ENCODE results near the gene IRS1.

The IRS1 gene

GRCh38 chr2:226715347-226715990 lies 84.2 kb downstream of the IRS1 start:
- DNase-seq: no peak

GRCh38 chr2:226712941-226713340 lies 86.7 kb downstream of the IRS1 start:
- no peak for DNase-seq

- DNase-seq: no peak
Observed at GRCh38 chr2:226711606-226712296, 87.9 kb downstream of the IRS1 start.

DNA sequence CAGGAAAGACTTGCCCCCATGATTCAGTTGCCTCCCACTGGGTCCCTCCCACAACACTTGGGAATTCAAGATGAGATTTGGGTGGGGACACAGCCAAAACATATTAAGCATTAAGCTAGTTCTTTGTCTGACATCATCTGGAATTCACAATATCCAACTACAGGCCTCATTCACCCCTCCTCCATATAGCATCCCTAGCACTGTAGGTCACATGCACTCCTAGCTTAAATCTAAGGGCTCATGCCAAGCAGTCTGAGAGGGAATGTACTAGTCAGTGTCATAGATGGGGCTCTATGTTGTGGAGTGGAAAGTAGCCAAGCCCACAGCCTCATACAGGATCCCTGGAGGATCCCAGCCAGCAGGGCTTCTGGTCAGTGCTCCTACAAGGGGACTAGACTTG lies 92.1 kb downstream of the IRS1 start:
- no peak for DNase-seq

DNA sequence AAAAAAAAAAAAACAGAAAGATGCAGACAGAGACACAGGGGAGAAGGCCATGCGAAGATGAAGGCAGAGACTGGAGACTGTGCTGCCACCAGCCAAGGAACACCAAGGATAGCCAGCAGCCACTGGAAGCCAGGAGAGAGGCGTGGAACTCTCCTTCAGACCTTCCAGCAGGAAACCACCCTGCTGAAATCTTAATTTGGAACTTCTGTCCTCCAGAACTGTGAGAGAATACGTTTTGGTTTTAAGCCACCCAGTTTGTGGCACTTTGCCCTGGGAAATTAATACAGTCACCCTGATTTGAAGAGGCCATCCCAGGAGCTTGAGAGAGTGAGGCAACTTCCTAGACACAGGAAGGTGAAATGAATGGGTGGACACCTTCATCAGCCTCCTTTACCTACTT lies 93.7 kb downstream of the IRS1 start:
- DNase-seq: no peak

- no peak for DNase-seq
Observed at GRCh38 chr2:226705133-226705886, 94.3 kb downstream of the IRS1 start.

DNA sequence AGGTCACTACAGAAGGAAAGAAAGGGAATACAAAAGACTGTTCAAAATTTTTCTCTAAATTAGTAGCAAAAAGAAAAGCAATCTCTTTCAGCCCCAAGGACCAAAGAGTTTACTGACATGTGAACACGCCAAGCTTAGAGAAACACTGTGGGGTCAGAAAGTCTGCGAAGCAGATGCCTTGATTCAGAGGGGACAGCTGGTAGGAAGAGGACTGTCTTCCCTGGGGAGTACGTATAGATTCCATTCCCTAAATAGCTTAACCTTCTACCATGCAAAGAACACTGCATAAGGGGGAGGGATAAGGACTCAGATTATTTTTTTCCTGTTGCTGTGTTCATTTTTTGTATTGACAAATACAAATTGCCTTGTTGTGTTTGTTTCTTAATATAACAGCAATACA lies 96.1 kb downstream of the IRS1 start:
- no peak for DNase-seq

GRCh38 chr2:226702376-226702775 lies 97.2 kb downstream of the IRS1 start:
- no peak for DNase-seq

GRCh38 chr2:226701052-226701451 lies 98.6 kb downstream of the IRS1 start:
- no peak for DNase-seq

- no peak for DNase-seq
Observed at GRCh38 chr2:226699321-226699720, 100.3 kb downstream of the IRS1 start.

- DNase-seq: no peak
Observed at GRCh38 chr2:226698671-226699070, 100.9 kb downstream of the IRS1 start.

DNA sequence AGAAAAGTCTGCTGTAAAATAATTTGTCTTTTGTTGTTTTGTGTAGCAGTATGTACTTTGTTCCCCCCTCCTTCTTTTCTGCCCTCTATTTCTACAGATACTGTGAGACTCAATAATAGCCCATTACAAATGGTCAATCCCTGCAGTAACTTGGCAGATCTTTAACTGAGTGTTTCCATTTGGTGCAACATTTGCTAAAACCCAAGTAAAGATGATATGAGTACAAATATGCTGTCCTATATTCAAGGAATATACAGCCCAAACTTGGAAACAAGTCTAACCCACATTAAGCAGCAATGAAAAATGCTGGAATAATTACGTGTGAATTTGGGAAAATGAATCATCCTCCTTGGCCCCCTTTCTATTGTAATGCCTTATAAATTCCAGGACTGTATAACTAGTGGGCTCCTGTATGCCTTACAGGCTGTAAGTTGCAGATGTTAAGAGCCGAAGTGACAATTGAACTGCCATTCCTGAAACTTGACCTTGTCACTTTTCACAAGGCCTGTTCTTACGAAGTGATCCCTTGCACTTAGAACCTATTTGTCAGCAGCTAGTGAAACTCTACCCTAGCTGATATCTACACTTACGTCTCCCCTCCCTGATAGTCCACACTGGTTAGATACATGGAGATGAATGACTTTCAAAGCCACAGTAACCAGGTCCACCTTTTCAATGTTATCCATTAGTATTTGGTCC lies 104.9 kb downstream of the IRS1 start:
- no peak for DNase-seq

DNA sequence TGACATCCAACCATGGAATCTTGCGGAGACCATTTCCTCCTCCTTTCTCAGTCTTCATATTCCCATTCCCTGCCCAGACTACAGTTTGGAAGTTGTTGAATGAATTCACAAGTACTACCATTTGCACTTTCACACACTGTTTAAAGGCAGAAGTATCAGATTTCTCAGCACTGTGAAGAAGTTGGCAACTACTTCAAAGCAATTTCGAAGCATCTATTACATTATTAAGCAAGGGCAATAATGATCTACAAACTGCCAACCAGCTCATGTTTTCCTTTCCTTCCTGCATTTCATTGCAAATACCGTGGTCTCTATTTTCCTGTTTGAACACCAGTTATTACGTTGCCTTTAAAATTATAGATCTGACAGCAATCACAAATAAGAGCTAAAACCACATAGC lies 105.5 kb downstream of the IRS1 start:
- no peak for DNase-seq

DNA sequence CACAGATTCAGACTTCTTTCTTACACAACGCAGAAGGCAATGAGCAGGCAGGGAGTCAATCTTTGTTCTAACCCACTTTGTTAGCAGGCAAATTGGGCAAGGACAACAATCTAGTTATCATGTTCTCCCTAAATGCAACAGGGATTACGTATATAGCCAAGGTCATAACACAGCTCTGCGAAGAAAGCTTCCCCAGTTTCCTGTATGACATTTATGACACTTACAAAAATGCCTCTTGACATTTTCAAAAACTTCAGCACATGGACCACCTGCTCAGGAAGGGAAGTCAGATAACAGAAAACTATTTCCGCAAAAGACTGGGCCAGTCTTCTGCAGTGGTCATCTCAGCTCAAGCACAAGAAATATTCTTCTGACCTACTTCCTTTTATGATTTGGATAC lies 106.1 kb downstream of the IRS1 start:
- DNase-seq: no peak

GRCh38 chr2:226692521-226693126 lies 107.0 kb downstream of the IRS1 start:
- DNase-seq: no peak

- DNase-seq: no peak
Observed at GRCh38 chr2:226691255-226691654, 108.4 kb downstream of the IRS1 start.

- no peak for DNase-seq
Observed at GRCh38 chr2:226690461-226691024, 109.1 kb downstream of the IRS1 start.

DNA sequence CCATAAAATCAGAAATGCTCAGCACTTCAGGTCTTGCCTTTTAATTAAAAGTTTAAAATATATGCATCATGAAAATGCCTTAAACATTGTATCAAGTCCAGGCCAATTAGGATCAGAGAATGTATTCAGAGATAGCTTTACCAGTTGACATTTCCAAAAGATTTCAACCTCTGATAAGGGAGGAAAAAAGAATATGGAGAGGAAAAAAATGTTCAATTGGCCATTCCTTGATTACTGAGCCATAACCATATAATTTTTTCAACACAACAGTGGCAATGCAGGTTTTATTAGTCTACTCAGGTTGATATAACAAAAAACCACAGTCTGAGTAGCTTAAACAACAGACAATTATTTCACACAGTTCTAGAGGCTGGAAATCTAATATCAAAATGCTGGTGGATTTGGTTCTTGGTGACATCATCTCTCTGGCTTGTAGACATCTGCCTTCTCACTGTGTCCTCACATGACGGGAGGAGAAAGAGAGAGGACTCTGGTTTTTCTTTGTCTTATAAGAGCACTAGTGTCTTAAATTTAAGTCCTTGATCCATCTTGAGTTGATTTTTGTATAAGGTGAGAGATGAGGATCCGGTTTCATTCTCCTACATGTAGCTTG lies 111.9 kb downstream of the IRS1 start:
- no peak for DNase-seq

DNA sequence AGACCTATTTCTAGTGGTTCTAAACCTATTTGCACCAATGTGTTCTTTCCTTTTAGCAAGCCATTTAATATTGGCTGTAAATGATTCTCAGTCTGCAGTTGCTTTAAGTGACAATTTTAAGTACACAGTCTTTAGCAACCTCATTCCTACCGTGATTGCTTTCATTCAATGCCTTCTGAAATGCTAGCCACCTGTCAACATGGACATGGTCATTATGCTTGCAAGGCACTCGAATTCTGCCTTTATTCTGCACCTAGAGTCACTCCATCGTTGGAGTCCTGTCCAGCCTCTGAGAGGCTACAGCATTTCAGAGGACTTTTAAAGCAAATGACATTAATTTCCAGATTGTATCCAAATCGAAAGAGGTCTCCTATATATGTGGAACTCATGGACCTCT lies 115.1 kb downstream of the IRS1 start:
- DNase-seq: no peak

DNA sequence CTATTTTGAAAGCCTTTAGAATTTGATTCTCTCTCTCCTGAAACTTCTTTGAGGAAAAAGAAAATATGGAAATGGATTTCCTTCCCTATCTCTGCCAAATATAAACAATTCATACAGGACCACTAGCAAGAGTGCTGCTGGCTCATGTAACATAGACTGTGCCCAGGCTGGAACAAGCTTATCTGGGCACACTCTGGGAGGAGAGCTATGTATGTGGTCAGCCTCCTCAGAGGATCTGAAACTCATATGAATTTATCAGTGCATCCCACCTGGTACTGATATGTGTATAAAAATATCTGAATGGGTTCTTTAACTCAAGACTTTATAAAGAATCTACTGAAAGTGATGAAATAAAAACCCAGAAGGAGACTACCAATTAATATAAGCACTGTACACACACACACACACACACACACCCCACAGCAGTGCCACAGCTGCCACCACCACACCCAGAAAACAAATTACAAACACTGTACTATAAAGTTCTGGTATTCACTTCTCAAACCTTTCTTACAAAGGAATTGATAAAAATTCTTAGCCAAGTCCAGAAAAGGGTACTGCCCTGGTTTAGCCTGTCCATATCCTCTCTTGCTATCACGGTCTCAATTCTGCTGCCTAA lies 115.6 kb downstream of the IRS1 start:
- no peak for DNase-seq

- no peak for DNase-seq
Observed at GRCh38 chr2:226683196-226683595, 116.4 kb downstream of the IRS1 start.

Data from bone marrow (tissue), 2 donors.